ENCODE measurements around the gene CGREF1. TPM values are rescaled to one million over a fixed set of nuclear protein-coding genes. Genes with fewer than 3 reads are reported as not detected.
"Not testable (repeated sequence)": the region's sequence is repeated elsewhere in the genome, so short reads cannot be mapped to it uniquely, and the experiment has no call there.

CGREF1 gene
- polyA plus RNA-seq, 3 donors, result 3.3 to 12.7 (median 5.0) TPM

- no peak overlapping the region for H3K27ac ChIP-seq (ENCODE audit: low read depth, low read length)
- WGBS, 3 donors, result 86 to 94% (median 94%) methylated on average over 19 to 20 of the region's 20 CpGs
Measured at GRCh38 chr2:27083410-27084296, 35.3 kb downstream of the CGREF1 start.

- H3K27ac ChIP-seq (ENCODE audit: low read depth, low read length), result no peak overlapping the region
- WGBS, 3 donors, result 89 to 90% (median 90%) methylated on average over 25 to 27 of the region's 27 CpGs
Measured at GRCh38 chr2:27082773-27083409, 36.0 kb downstream of the CGREF1 start.

GRCh38 chr2:27081984-27082772 lies 36.8 kb downstream of the CGREF1 start:
- H3K27ac ChIP-seq (ENCODE audit: low read depth, low read length), result no peak overlapping the region
- 89 to 90% (median 89%) methylated on average over 33 to 38 of the region's 38 CpGs for WGBS, 3 donors

- WGBS, 3 donors, result 85 to 91% (median 88%) methylated on average over 14 of the region's 14 CpGs
- no peak overlapping the region for H3K27ac ChIP-seq (ENCODE audit: low read depth, low read length)
Measured at GRCh38 chr2:27080603-27080936, 38.4 kb downstream of the CGREF1 start.

- 80 to 84% (median 82%) methylated on average over 7 of the region's 7 CpGs for whole genome bisulfite sequencing, 3 donors
- H3K27ac ChIP-seq (ENCODE audit: low read depth, low read length), result no peak overlapping the region
Measured at GRCh38 chr2:27080140-27080469, 38.8 kb downstream of the CGREF1 start.

GRCh38 chr2:27079233-27080139 lies 39.4 kb downstream of the CGREF1 start:
- H3K27ac ChIP-seq (ENCODE audit: low read depth, low read length), result no peak overlapping the region
- WGBS, 3 donors, result 52 to 82% (median 54%) methylated on average over 14 of the region's 14 CpGs

GRCh38 chr2:27078267-27079194 lies 40.4 kb downstream of the CGREF1 start, which contains the start of gene EMILIN1:
EMILIN1 (plus strand) TSS chr2:27078615; CDS start chr2:27079066, 451 bp downstream.
- 26 to 44% (median 27%) methylated on average over 34 to 41 of the region's 41 CpGs for WGBS, 3 donors
- H3K27ac ChIP-seq (ENCODE audit: low read depth, low read length), result no peak within 1 kb of the TSS

GRCh38 chr2:27077231-27077630 lies 41.7 kb downstream of the CGREF1 start:
- 67 to 75% (median 72%) methylated on average over 7 of the region's 7 CpGs for WGBS, 3 donors
- H3K27ac ChIP-seq (ENCODE audit: low read depth, low read length), result no peak overlapping the region

- no peak overlapping the region for H3K27ac ChIP-seq (ENCODE audit: low read depth, low read length)
- 78 to 86% (median 79%) methylated on average over 4 of the region's 4 CpGs for WGBS, 3 donors
Measured at GRCh38 chr2:27076323-27076722, 42.6 kb downstream of the CGREF1 start.

- WGBS, 3 donors, result 65 to 85% (median 79%) methylated on average over 6 of the region's 6 CpGs
- not testable (repeated sequence) for H3K27ac ChIP-seq (ENCODE audit: low read depth, low read length)
Measured at GRCh38 chr2:27075566-27075871, 43.4 kb downstream of the CGREF1 start.

GRCh38 chr2:27074738-27075565 lies 44.0 kb downstream of the CGREF1 start:
- 43 to 78% (median 44%) methylated on average over 4 of the region's 4 CpGs for WGBS, 3 donors
- H3K27ac ChIP-seq (ENCODE audit: low read depth, low read length), result no peak overlapping the region

GRCh38 chr2:27073782-27074181 lies 45.1 kb downstream of the CGREF1 start:
- H3K27ac ChIP-seq (ENCODE audit: low read depth, low read length), result no peak overlapping the region
- WGBS, 3 donors, result 21 to 54% (median 23%) methylated on average over 2 of the region's 2 CpGs

GRCh38 chr2:27072920-27073319 lies 46.0 kb downstream of the CGREF1 start:
- WGBS, 3 donors, result 72 to 82% (median 77%) methylated on average over 5 of the region's 5 CpGs
- H3K27ac ChIP-seq (ENCODE audit: low read depth, low read length), result no peak overlapping the region

- 3 to 10% (median 4%) methylated on average over 24 to 34 of the region's 34 CpGs for WGBS, 3 donors
Measured at GRCh38 chr2:27071990-27072830, 46.7 kb downstream of the CGREF1 start.

GRCh38 chr2:27071277-27071989 lies 47.5 kb downstream of the CGREF1 start, which contains the start of gene OST4:
OST4 (minus strand) TSS chr2:27071654.
- H3K27ac ChIP-seq (ENCODE audit: low read depth, low read length), result peak within 1 kb of the TSS; percentile 23
- WGBS, 3 donors, result 0 to 1% (median 0%) methylated on average over 59 to 86 of the region's 86 CpGs

More at GRCh38 chr2:27071990-27072830, 46.7 kb downstream of the CGREF1 start:
- H3K27ac ChIP-seq (ENCODE audit: low read depth, low read length), result no peak overlapping the region
